Skin epidermis (tissue), 12 donors: Measurements from ENCODE around the gene DOCK4.
A peak's percentile ranks its signal among the peaks of the same experiment; 100 is the strongest.

Experiments used
- H3K27ac ChIP-seq, 21 experiments: fragments of 200-600 bp; sonication (generic) in 11 of 21; one replicate each; pipeline ENCODE4 v1.5.0; 2020; ENCODE audit warnings: mild to moderate bottlenecking in 3 of 21, inconsistent platforms in 2 of 21, moderate library complexity in 2 of 21
- H3K4me3 ChIP-seq, 7 experiments: fragments of 200-600 bp; sonication (generic) in 2 of 7; one replicate each; pipeline ENCODE4 v1.5.0; 2020; ENCODE audit warnings: inconsistent platforms in 2 of 7, mild to moderate bottlenecking in 2 of 7, moderate library complexity in 1 of 7

The DOCK4 gene

GRCh38 chr7:111746950-111747349, 459.2 kb downstream of the DOCK4 start:
- Histone ChIP-seq H3K27ac (no peak overlapping the region), H3K4me3 (no peak overlapping the region)

- peak overlapping the region in 1 of 21 experiments; percentile 29 for H3K27ac ChIP-seq
Observed at GRCh38 chr7:111744501-111745155, 461.6 kb downstream of the DOCK4 start.

GRCh38 chr7:111743244-111743847, 462.9 kb downstream of the DOCK4 start:
- Histone ChIP-seq H3K4me3 (no peak overlapping the region), H3K27ac (no peak overlapping the region)

More at GRCh38 chr7:111744501-111745155, 461.6 kb downstream of the DOCK4 start:
- no peak overlapping the region for H3K4me3 ChIP-seq

- no peak overlapping the region for H3K27ac ChIP-seq
Observed at GRCh38 chr7:111741811-111742240, 464.4 kb downstream of the DOCK4 start.

GRCh38 chr7:111740942-111741341, 465.3 kb downstream of the DOCK4 start:
- no peak overlapping the region for H3K27ac ChIP-seq
- no peak overlapping the region for H3K4me3 ChIP-seq

More at GRCh38 chr7:111741811-111742240, 464.4 kb downstream of the DOCK4 start:
- no peak overlapping the region for H3K4me3 ChIP-seq

GRCh38 chr7:111736552-111736874, 469.7 kb downstream of the DOCK4 start:
- Histone ChIP-seq H3K4me3 (no peak overlapping the region), H3K27ac (no peak overlapping the region)

GRCh38 chr7:111735661-111736551, 470.3 kb downstream of the DOCK4 start:
- H3K4me3 ChIP-seq = no peak overlapping the region
- H3K27ac ChIP-seq = no peak overlapping the region

GRCh38 chr7:111734954-111735660, 471.1 kb downstream of the DOCK4 start:
- no peak overlapping the region for H3K27ac ChIP-seq

GRCh38 chr7:111732923-111733322, 473.3 kb downstream of the DOCK4 start:
- Histone ChIP-seq H3K4me3 (no peak overlapping the region), H3K27ac (no peak overlapping the region)

More at GRCh38 chr7:111734954-111735660, 471.1 kb downstream of the DOCK4 start:
- H3K4me3 ChIP-seq = no peak overlapping the region

GRCh38 chr7:111730476-111731300, 475.5 kb downstream of the DOCK4 start:
- Histone ChIP-seq H3K27ac (no peak overlapping the region), H3K4me3 (no peak overlapping the region)

GRCh38 chr7:111730057-111730456, 476.1 kb downstream of the DOCK4 start:
- Histone ChIP-seq H3K4me3 (no peak overlapping the region), H3K27ac (no peak overlapping the region)

GRCh38 chr7:111729483-111729882, 476.7 kb downstream of the DOCK4 start:
- no peak overlapping the region for H3K27ac ChIP-seq

GRCh38 chr7:111728635-111728995, 477.6 kb downstream of the DOCK4 start:
- no peak overlapping the region for H3K27ac ChIP-seq
- H3K4me3 ChIP-seq = no peak overlapping the region

More at GRCh38 chr7:111729483-111729882, 476.7 kb downstream of the DOCK4 start:
- H3K4me3 ChIP-seq = no peak overlapping the region

GRCh38 chr7:111727905-111728634, 478.1 kb downstream of the DOCK4 start:
- H3K27ac ChIP-seq = no peak overlapping the region
- H3K4me3 ChIP-seq = no peak overlapping the region

- Histone ChIP-seq H3K27ac (no peak overlapping the region), H3K4me3 (no peak overlapping the region)
Observed at GRCh38 chr7:111718886-111719285, 487.3 kb downstream of the DOCK4 start.

- Histone ChIP-seq H3K4me3 (no peak overlapping the region), H3K27ac (no peak overlapping the region)
Observed at GRCh38 chr7:111711426-111712065, 494.7 kb downstream of the DOCK4 start.

GRCh38 chr7:111710839-111711380, 495.3 kb downstream of the DOCK4 start:
- Histone ChIP-seq H3K4me3 (no peak overlapping the region), H3K27ac (no peak overlapping the region)

GRCh38 chr7:111708072-111708471, 498.1 kb downstream of the DOCK4 start:
- Histone ChIP-seq H3K27ac (no peak overlapping the region), H3K4me3 (no peak overlapping the region)
